ENCODE results near the gene MYL6. TPM values are rescaled to one million over a fixed set of nuclear protein-coding genes. Genes with fewer than 3 reads are reported as not detected.

Gene MYL6
- total RNA-seq, 2 donors from 2014 or later: 1,587 to 1,792 TPM

DNA sequence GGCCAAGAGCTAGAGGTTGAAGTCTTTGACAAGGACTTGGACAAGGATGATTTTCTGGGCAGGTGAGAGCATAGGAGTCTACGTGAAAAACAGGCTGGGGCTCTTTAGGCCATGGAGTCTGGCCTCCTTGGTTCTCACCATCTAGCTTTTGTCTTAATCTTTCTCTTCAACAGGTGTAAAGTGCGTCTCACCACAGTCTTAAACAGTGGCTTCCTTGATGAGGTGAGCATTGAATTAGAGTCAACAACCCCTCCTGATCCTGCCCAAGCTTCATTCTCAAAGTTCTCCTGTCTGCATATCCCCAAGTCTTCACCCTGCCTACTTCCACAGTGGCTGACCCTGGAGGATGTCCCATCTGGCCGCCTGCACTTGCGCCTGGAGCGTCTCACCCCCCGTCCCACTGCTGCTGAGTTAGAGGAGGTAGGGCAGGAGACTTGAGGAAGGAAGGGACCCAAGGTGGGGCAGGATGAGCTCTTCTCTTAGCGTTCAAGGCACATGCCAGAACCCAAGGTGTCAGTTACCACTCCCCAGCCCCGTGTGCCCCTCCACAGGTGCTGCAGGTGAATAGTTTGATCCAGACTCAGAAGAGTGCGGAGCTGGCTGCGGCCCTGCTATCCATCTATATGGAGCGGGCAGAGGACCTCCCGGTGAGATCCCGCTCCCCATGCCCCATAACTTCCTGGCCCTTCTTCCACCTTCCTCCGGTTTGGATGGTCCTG lies 20.1 kb upstream of the MYL6 start:
- H3K27ac ChIP-seq: no peak overlapping the region
- no peak for TF ChIP-seq POLR2A (IDR thresholded peaks at IDR 0.05)
- no peaks in the 10 kb centered on the region for H3K4me1 ChIP-seq (replicated peaks)
- DNase-seq (ENCODE audit: low spot score): no peak
- H3K9me3 ChIP-seq: no peaks in the 10 kb centered on the region
- no peak overlapping the region for H3K4me3 ChIP-seq
- H3K36me3 ChIP-seq: peaks cover 11 to 12% of the 10 kb centered on the region in 2 donors
- intact Hi-C loops (cut with DNase I): no loop called here
- 96% methylated on average over 14 of the region's 14 CpGs for WGBS
- no peaks in the 10 kb centered on the region for H3K27me3 ChIP-seq (replicated peaks; ENCODE audit: insufficient read depth)

DNA sequence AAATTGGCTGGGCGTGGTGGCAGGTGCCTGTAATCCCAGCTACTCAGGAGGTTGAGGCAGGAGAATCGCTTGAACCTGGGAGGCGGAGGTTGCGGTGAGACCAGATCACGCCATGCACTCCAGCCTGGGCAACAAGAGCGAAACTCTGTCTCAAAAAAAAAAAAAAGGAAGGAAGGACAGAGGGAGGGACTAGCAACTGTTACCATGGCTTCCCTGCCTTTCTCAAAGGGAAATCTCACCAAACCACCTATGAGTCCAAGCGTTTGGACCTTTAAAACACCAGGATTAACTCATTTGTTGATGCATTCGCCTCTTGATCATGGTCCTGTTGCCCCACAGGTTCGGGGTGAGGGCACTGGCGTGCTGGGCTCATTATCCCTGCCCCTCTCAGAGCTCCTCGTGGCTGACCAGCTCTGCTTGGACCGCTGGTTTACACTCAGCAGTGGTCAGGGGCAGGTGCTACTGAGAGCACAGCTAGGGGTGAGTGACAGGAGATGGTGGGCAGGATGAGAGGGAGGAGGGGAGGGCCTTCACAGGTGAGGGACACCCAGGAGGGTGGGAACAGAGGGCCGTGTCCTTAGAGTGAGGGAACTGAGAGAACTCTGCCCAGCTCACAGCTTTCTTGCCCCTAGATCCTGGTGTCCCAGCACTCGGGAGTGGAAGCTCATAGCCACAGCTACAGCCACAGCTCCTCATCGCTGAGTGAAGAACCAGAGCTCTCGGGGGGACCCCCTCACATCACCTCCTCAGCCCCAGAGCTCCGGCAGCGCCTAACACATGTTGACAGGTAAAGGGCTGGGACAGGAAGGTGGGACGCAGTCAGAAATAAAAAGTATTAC lies 16.0 kb upstream of the MYL6 start:
- no peak for TF ChIP-seq POLR2AphosphoS5 (IDR thresholded peaks at IDR 0.05)
- TF ChIP-seq, protein P1, sequence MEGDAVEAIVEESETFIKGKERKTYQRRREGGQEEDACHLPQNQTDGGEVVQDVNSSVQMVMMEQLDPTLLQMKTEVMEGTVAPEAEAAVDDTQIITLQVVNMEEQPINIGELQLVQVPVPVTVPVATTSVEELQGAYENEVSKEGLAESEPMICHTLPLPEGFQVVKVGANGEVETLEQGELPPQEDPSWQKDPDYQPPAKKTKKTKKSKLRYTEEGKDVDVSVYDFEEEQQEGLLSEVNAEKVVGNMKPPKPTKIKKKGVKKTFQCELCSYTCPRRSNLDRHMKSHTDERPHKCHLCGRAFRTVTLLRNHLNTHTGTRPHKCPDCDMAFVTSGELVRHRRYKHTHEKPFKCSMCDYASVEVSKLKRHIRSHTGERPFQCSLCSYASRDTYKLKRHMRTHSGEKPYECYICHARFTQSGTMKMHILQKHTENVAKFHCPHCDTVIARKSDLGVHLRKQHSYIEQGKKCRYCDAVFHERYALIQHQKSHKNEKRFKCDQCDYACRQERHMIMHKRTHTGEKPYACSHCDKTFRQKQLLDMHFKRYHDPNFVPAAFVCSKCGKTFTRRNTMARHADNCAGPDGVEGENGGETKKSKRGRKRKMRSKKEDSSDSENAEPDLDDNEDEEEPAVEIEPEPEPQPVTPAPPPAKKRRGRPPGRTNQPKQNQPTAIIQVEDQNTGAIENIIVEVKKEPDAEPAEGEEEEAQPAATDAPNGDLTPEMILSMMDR (IDR thresholded peaks at IDR 0.05): no peak
- TF ChIP-seq POLR2A (IDR thresholded peaks at IDR 0.05): no peak
- Histone ChIP-seq H3K4me3 (no peak overlapping the region), H3K36me3 (peaks cover 12 to 20% of the 10 kb centered on the region in 2 donors), H3K4me1 (replicated peaks) (no peaks in the 10 kb centered on the region), H3K9me3 (no peaks in the 10 kb centered on the region), H3K27ac (no peak overlapping the region), H3K27me3 (replicated peaks; ENCODE audit: insufficient read depth) (no peaks in the 10 kb centered on the region)
- DNase-seq (ENCODE audit: low spot score): no peak
- WGBS: 88% methylated on average over 14 of the region's 19 CpGs
- intact Hi-C loops (cut with DNase I): no loop called here

DNA sequence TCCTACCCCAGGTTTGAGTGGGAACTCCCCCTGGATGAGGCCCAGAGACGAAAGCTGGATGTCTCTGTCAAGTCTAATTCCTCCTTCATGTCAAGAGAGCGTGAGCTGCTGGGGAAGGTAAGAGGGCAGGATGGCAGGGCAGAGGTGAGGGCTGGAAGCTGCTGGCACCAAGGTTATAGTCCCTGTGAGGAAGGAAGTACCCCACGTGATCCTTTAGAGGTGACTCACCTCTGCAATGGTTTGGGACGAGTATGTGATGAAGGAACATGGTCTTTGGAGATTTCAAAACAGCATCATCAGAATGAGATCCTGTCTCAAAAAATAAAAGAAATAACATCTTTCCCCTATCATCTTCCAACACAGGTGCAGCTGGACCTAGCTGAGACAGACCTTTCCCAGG lies 14.9 kb upstream of the MYL6 start:
- peak overlapping the region in 1 of 2 donors; percentile 38 for H3K27ac ChIP-seq

DNA sequence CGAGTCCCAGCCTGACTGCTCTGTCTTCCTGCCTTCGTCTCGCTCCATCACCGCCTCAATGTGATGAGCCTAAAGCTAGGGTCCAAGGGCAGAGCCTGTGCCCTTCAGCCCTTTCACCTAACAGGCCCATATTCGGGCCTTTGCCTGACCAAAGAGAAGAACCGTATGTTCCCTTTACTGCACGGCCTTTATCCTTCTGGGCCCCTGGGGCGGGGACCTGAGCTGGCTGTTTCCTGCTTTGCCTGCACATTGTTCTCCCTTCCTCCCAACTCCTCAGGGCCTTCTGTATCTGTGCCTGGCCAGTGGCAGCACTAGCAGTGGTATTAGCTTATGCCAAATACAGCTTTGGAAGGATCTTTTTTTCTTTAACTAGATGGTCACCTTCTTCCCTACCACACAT lies 14.3 kb upstream of the MYL6 start:
- Histone ChIP-seq H3K27ac (peak overlapping the region in 1 of 2 donors; percentile 38), H3K9me3 (no peaks in the 10 kb centered on the region), H3K27me3 (replicated peaks; ENCODE audit: insufficient read depth) (no peaks in the 10 kb centered on the region), H3K4me1 (replicated peaks) (no peaks in the 10 kb centered on the region), H3K4me3 (no peak overlapping the region), H3K36me3 (peaks cover 0 to 11% of the 10 kb centered on the region in 2 donors)
- DNase-seq (ENCODE audit: low spot score): no peak
- TF ChIP-seq, protein P1 (IDR thresholded peaks at IDR 0.05): no peak
- TF ChIP-seq POLR2A (IDR thresholded peaks at IDR 0.05) (no peak), POLR2AphosphoS5 (IDR thresholded peaks at IDR 0.05) (no peak)
- WGBS: 80% methylated on average over 8 of the region's 8 CpGs
- intact Hi-C loops (cut with DNase I): no loop called here

More for the DNA sequence above, 14.9 kb upstream of the MYL6 start:
- H3K4me3 ChIP-seq: no peak overlapping the region
- peaks cover 2 to 11% of the 10 kb centered on the region in 2 donors for H3K36me3 ChIP-seq
- intact Hi-C loops (cut with DNase I): no loop called here
- H3K27me3 ChIP-seq (replicated peaks; ENCODE audit: insufficient read depth): no peaks in the 10 kb centered on the region
- no peaks in the 10 kb centered on the region for H3K9me3 ChIP-seq
- no peaks in the 10 kb centered on the region for H3K4me1 ChIP-seq (replicated peaks)
- TF ChIP-seq POLR2A (IDR thresholded peaks at IDR 0.05) (no peak), POLR2AphosphoS5 (IDR thresholded peaks at IDR 0.05) (no peak)
- TF ChIP-seq, protein P1 (IDR thresholded peaks at IDR 0.05): no peak
- no peak for DNase-seq (ENCODE audit: low spot score)
- WGBS: 80% methylated on average over 4 of the region's 4 CpGs

DNA sequence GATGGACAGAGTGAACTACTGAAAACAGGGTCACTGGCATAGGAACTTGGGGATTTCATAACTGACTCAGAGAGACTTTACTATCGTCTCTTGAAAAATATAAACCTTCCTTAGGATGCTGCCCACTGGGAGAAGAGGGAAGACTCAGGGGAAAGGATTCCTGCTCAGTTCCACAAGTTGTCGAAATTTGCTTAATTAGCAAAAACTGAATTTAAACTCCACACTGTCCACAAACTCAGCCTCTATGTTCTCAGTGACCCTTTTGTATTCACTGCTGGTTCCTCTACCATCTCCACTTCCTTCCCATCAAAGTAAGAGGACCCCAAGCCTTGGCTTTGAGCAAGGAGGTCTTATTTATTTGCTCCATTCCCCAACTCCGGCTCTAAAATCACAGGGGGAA lies 12.9 kb upstream of the MYL6 start:
- TF ChIP-seq, protein P1 (IDR thresholded peaks at IDR 0.05): no peak
- TF ChIP-seq POLR2AphosphoS5 (IDR thresholded peaks at IDR 0.05) (no peak), POLR2A (IDR thresholded peaks at IDR 0.05) (no peak)
- WGBS: 80% methylated on average over 3 of the region's 3 CpGs
- H3K9me3 ChIP-seq: no peaks in the 10 kb centered on the region
- no peak overlapping the region for H3K4me3 ChIP-seq
- H3K4me1 ChIP-seq (replicated peaks): no peaks in the 10 kb centered on the region
- intact Hi-C loops (cut with DNase I): no loop called here
- no peaks in the 10 kb centered on the region for H3K27me3 ChIP-seq (replicated peaks; ENCODE audit: insufficient read depth)
- no peak for DNase-seq (ENCODE audit: low spot score)
- H3K36me3 ChIP-seq: peaks cover 0 to 11% of the 10 kb centered on the region in 2 donors
- H3K27ac ChIP-seq: no peak overlapping the region
